ENCODE data around the gene GTPBP3.

The GTPBP3 gene

DNA sequence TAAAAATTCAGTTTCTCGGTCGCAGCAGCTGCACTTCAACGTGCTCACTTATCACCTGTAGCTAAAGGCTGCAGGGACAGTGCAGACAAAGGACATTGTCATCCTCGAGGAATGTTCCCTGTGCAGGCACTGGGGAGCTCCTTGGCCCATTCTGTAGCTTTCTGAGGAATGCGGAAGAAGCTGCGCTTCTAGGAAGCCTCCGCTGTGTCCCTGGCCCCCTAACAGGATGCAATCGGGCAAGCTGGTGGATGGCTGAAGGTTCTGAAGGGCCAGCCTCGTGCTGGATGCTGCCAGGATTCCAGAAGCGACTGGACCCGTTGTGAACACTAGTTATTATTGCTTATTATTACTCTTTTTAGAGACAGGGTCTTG lies 10.8 kb upstream of the GTPBP3 start:
- Histone ChIP-seq H3K36me3 (ENCODE audit: control insufficient read depth in 1 of 2, insufficient read depth in 2 of 2, low read length in 2 of 2) (peaks cover 20 to 34% of the 10 kb centered on the region in 2 experiments), H2BK120ac (ENCODE audit: insufficient read depth, low read length, poor library complexity) (no peak overlapping the region), H3K14ac (ENCODE audit: low read length) (no peak overlapping the region), H3K4me3 (ENCODE audit: low read depth, low read length) (no peak overlapping the region), H2BK5ac (ENCODE audit: low read depth, low read length, poor library complexity) (no peak overlapping the region), H3K9ac (ENCODE audit: low read length) (no peak overlapping the region), H4K8ac (ENCODE audit: low read depth, low read length) (no peak overlapping the region), H3K27ac (ENCODE audit: low read depth, low read length) (peak overlapping the region; percentile 15), H2BK12ac (ENCODE audit: low read length) (no peak overlapping the region), H2AK5ac (ENCODE audit: low read length) (no peak overlapping the region), H4K91ac (ENCODE audit: low read depth, low read length) (no peak overlapping the region), H4K12ac (ENCODE audit: low read depth, low read length) (no peak overlapping the region), H3K79me2 (ENCODE audit: control insufficient read depth, insufficient read depth, low read length, poor library complexity) (peaks cover 4% of the 10 kb centered on the region), H3K27me3 (ENCODE audit: insufficient read depth, low read length) (no peaks in the 10 kb centered on the region), H2AFZ (ENCODE audit: insufficient read depth, low read length, poor library complexity) (no peak overlapping the region), H3K4me2 (ENCODE audit: low read length) (no peak overlapping the region), H3K18ac (ENCODE audit: low read length) (no peak overlapping the region), H3K79me1 (ENCODE audit: low read length) (peaks cover 4% of the 10 kb centered on the region), H3K23ac (ENCODE audit: low read length) (no peak overlapping the region), H3K9me3 (ENCODE audit: insufficient read depth, low read depth, low read length) (peaks cover 2% of the 10 kb centered on the region), H3K4ac (ENCODE audit: low read depth, low read length) (no peak overlapping the region), H3K4me1 (ENCODE audit: control insufficient read depth in 1 of 2, insufficient read depth in 2 of 2, low read length in 2 of 2) (peaks cover 16 to 20% of the 10 kb centered on the region in 2 experiments)
- peak; percentile 89 to 93 for DNase-seq
- WGBS (ENCODE audit: extremely low coverage, insufficient coverage, insufficient read length) = no CpG with 5 or more reads among the region's 11 CpGs

DNA sequence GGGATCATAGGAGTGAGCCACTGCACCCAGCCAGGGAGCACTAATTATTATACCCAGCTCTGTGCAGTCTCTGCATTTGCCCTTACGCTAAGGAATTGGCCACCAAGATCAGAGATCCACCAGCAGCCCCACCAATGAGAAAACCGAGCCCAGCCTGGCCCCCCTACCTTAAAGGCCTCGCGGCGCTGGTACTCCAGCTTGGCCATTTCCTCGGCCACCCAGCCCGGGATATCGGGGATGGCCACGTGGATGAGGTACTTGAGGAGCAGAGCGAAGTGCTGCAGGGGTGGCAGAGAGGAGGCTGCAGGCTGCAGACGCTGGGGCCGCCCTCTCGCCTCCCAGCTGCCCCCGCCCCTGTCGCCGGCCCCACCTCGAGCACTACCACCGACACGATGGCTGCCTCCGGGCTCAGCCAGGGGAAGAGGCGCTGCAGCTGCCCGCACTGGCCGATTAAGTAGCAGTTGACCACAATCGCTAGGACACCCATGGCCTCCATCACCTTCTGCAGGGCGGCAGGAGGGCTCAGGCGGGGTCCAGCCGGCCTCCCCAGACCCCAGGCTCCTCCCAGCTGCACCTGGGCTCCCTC lies 10.2 kb upstream of the GTPBP3 start:
- H2BK120ac ChIP-seq (ENCODE audit: insufficient read depth, low read length, poor library complexity) = no peak overlapping the region
- H3K18ac ChIP-seq (ENCODE audit: low read length) = no peak overlapping the region
- H2AK5ac ChIP-seq (ENCODE audit: low read length) = no peak overlapping the region
- H2AFZ ChIP-seq (ENCODE audit: insufficient read depth, low read length, poor library complexity) = no peak overlapping the region
- peaks cover 16 to 20% of the 10 kb centered on the region in 2 experiments for H3K4me1 ChIP-seq (ENCODE audit: control insufficient read depth in 1 of 2, insufficient read depth in 2 of 2, low read length in 2 of 2)
- no peak overlapping the region for H3K23ac ChIP-seq (ENCODE audit: low read length)
- DNase-seq = peak in 1 of 2 donors; percentile 23
- peak overlapping the region; percentile 2 for H3K4me2 ChIP-seq (ENCODE audit: low read length)
- peak overlapping the region; percentile 1 for H4K8ac ChIP-seq (ENCODE audit: low read depth, low read length)
- H3K4ac ChIP-seq (ENCODE audit: low read depth, low read length) = no peak overlapping the region
- H3K9me3 ChIP-seq (ENCODE audit: insufficient read depth, low read depth, low read length) = peaks cover 2% of the 10 kb centered on the region
- H3K9ac ChIP-seq (ENCODE audit: low read length) = no peak overlapping the region
- H3K27me3 ChIP-seq (ENCODE audit: insufficient read depth, low read length) = no peaks in the 10 kb centered on the region
- peak overlapping the region; percentile 25 for H3K27ac ChIP-seq (ENCODE audit: low read depth, low read length)
- no peak overlapping the region for H3K14ac ChIP-seq (ENCODE audit: low read length)
- H3K4me3 ChIP-seq (ENCODE audit: low read depth, low read length) = no peak overlapping the region
- H3K79me2 ChIP-seq (ENCODE audit: control insufficient read depth, insufficient read depth, low read length, poor library complexity) = peaks cover 4% of the 10 kb centered on the region
- no peak overlapping the region for H2BK12ac ChIP-seq (ENCODE audit: low read length)
- H2BK5ac ChIP-seq (ENCODE audit: low read depth, low read length, poor library complexity) = no peak overlapping the region
- H3K36me3 ChIP-seq (ENCODE audit: control insufficient read depth in 1 of 2, insufficient read depth in 2 of 2, low read length in 2 of 2) = peaks cover 14 to 28% of the 10 kb centered on the region in 2 experiments
- no CpG with 5 or more reads among the region's 27 CpGs for WGBS (ENCODE audit: extremely low coverage, insufficient coverage, insufficient read length)
- peaks cover 4% of the 10 kb centered on the region for H3K79me1 ChIP-seq (ENCODE audit: low read length)
- no peak overlapping the region for H4K91ac ChIP-seq (ENCODE audit: low read depth, low read length)
- H4K12ac ChIP-seq (ENCODE audit: low read depth, low read length) = no peak overlapping the region

DNA sequence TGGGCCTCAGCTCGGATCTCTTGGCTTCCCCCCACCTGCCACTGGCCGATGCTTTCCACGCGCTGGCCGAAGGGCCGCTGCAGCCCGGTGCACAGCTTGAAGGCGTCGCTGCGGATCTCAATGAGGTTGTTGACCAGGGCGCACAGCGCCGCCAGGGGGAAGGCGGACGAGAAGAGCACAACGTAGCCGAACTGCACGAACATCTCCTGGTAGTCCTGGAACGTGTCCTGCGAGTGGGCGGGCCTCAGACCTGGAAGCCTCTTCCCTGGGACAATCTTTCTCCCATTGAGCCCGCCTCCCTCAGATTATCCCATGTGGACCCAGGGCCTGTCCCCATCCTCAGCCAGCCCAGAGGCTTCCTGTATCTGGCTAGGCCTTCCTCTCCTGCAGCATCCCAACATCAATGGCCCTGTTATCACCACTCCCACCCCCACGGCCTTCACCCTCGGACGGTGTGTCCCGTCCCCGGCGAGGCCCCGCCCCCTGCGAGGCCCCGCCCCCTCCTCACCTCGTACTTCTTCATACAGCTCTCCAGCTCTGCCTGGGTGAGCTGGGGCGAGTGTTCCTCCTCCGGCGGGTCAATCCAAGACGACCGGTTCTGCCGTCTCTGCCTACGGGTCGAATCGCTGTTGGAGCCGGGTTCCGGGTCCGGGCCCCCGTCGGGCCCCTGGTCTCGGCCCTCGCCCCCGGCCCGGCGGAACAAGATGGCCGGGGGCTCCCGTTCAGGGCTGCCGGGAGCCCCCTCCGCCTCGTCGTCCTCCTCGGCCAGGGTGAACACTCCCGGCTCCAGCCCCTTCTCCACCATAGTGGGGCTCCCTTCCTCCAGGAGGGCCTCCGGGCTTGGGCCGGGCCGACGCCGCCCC lies 9.5 kb upstream of the GTPBP3 start:
- Histone ChIP-seq H4K8ac (ENCODE audit: low read depth, low read length) (peak overlapping the region; percentile 76), H3K79me1 (ENCODE audit: low read length) (peaks cover 4% of the 10 kb centered on the region), H4K91ac (ENCODE audit: low read depth, low read length) (peak overlapping the region; percentile 74), H3K27ac (ENCODE audit: low read depth, low read length) (peak overlapping the region; percentile 64), H4K12ac (ENCODE audit: low read depth, low read length) (peak overlapping the region; percentile 58), H3K23ac (ENCODE audit: low read length) (no peak overlapping the region), H3K79me2 (ENCODE audit: control insufficient read depth, insufficient read depth, low read length, poor library complexity) (peaks cover 4% of the 10 kb centered on the region), H3K18ac (ENCODE audit: low read length) (peak overlapping the region; percentile 44), H2BK12ac (ENCODE audit: low read length) (no peak overlapping the region), H3K14ac (ENCODE audit: low read length) (peak overlapping the region; percentile 57), H2BK5ac (ENCODE audit: low read depth, low read length, poor library complexity) (peak overlapping the region; percentile 43), H2AK5ac (ENCODE audit: low read length) (no peak overlapping the region), H3K4me3 (ENCODE audit: low read depth, low read length) (peak overlapping the region; percentile 59), H3K9ac (ENCODE audit: low read length) (peak overlapping the region; percentile 31), H2BK120ac (ENCODE audit: insufficient read depth, low read length, poor library complexity) (peak overlapping the region; percentile 8), H3K4me2 (ENCODE audit: low read length) (peak overlapping the region; percentile 84), H2AFZ (ENCODE audit: insufficient read depth, low read length, poor library complexity) (peak overlapping the region; percentile 19), H3K36me3 (ENCODE audit: control insufficient read depth in 1 of 2, insufficient read depth in 2 of 2, low read length in 2 of 2) (peaks cover 10 to 24% of the 10 kb centered on the region in 2 experiments), H3K9me3 (ENCODE audit: insufficient read depth, low read depth, low read length) (peaks cover 2% of the 10 kb centered on the region), H3K27me3 (ENCODE audit: insufficient read depth, low read length) (no peaks in the 10 kb centered on the region), H3K4me1 (ENCODE audit: control insufficient read depth in 1 of 2, insufficient read depth in 2 of 2, low read length in 2 of 2) (peaks cover 16 to 20% of the 10 kb centered on the region in 2 experiments), H3K4ac (ENCODE audit: low read depth, low read length) (no peak overlapping the region)
- no CpG with 5 or more reads among the region's 64 CpGs for WGBS (ENCODE audit: extremely low coverage, insufficient coverage, insufficient read length)
- DNase-seq = peak; percentile 96 to 97

DNA sequence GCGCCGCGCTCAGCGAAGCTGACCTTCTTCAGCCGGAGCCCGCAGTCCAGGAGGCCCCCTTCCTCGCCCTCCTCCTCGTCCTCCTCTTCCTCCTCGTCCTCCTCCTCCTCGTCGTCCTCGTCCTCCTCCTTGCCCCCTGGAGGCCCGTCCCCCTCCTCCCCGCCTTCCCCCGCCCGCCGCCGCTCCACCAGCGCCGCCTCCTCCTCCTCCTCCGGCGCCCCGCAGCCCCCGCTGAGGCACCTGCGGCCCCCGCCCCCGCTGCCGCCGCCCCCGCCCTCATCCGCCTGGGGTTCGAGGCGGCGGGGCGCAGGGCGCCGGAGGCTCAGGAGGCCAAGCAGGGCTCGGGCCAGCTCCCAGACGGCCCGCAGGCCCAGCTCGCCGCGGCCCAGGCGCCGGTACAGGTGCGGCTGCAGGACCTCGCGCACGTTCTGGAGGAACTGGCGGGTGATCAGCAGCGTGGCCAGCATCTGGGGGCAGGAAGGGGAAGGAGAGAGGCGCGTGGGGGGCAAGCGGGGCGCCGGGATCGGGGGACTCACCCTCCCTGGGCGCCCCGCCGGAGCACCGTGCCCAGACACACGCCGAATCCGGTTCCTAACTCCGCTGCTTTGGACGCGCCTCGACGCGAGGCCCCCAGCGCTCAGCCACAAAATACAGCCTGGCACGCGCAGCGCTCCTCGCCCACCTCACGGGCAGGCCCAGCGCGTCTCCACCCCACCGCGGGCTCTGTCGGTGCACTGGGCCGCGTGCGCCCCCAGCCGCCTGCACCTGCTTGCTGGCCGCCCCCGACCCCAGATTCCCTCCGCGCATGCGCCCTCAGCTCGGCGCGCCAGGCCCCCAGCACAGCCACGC lies 8.6 kb upstream of the GTPBP3 start:
- H3K9ac ChIP-seq (ENCODE audit: low read length) = peak overlapping the region; percentile 31
- H3K36me3 ChIP-seq (ENCODE audit: control insufficient read depth in 1 of 2, insufficient read depth in 2 of 2, low read length in 2 of 2) = peaks cover 10 to 24% of the 10 kb centered on the region in 2 experiments
- peak overlapping the region; percentile 59 for H3K4me3 ChIP-seq (ENCODE audit: low read depth, low read length)
- H4K12ac ChIP-seq (ENCODE audit: low read depth, low read length) = peak overlapping the region; percentile 58
- no CpG with 5 or more reads among the region's 94 CpGs for WGBS (ENCODE audit: extremely low coverage, insufficient coverage, insufficient read length)
- H3K27me3 ChIP-seq (ENCODE audit: insufficient read depth, low read length) = no peaks in the 10 kb centered on the region
- DNase-seq = peak in 1 of 2 donors; percentile 28
- no peak overlapping the region for H3K4ac ChIP-seq (ENCODE audit: low read depth, low read length)
- peak overlapping the region; percentile 84 for H3K4me2 ChIP-seq (ENCODE audit: low read length)
- no peak overlapping the region for H2BK12ac ChIP-seq (ENCODE audit: low read length)
- H3K79me1 ChIP-seq (ENCODE audit: low read length) = peaks cover 7% of the 10 kb centered on the region
- peak overlapping the region; percentile 76 for H4K8ac ChIP-seq (ENCODE audit: low read depth, low read length)
- peak overlapping the region; percentile 64 for H3K27ac ChIP-seq (ENCODE audit: low read depth, low read length)
- H3K18ac ChIP-seq (ENCODE audit: low read length) = peak overlapping the region; percentile 44
- no peak overlapping the region for H3K23ac ChIP-seq (ENCODE audit: low read length)
- H3K4me1 ChIP-seq (ENCODE audit: control insufficient read depth in 1 of 2, insufficient read depth in 2 of 2, low read length in 2 of 2) = peaks cover 18 to 21% of the 10 kb centered on the region in 2 experiments
- peak overlapping the region; percentile 43 for H2BK5ac ChIP-seq (ENCODE audit: low read depth, low read length, poor library complexity)
- H2AFZ ChIP-seq (ENCODE audit: insufficient read depth, low read length, poor library complexity) = peak overlapping the region; percentile 19
- no peak overlapping the region for H2AK5ac ChIP-seq (ENCODE audit: low read length)
- peaks cover 2% of the 10 kb centered on the region for H3K9me3 ChIP-seq (ENCODE audit: insufficient read depth, low read depth, low read length)
- peak overlapping the region; percentile 57 for H3K14ac ChIP-seq (ENCODE audit: low read length)
- H2BK120ac ChIP-seq (ENCODE audit: insufficient read depth, low read length, poor library complexity) = peak overlapping the region; percentile 8
- peaks cover 4% of the 10 kb centered on the region for H3K79me2 ChIP-seq (ENCODE audit: control insufficient read depth, insufficient read depth, low read length, poor library complexity)
- peak overlapping the region; percentile 74 for H4K91ac ChIP-seq (ENCODE audit: low read depth, low read length)
